HEK293T (cell line): ENCODE results near the gene FRMD4B.

Source experiments
- CTCF ChIA-PET: fragments of 350-600 bp; formaldehyde crosslinking; extraction: SDS; loops from one replicate; lab custom pipeline; 2021; ENCODE audit warnings: antibody characterized with exemption, inconsistent platforms; lab: Yijun Ruan, JAX
- POLR2A ChIA-PET: fragments of 350-600 bp; formaldehyde crosslinking; extraction: SDS; loops from one replicate; lab custom pipeline; 2020; ENCODE audit warnings: antibody characterized with exemption, inconsistent platforms; lab: Yijun Ruan, JAX
- DNase-seq: peaks from one replicate; pipeline ENCODE4 v3.0.0; 2012; ENCODE audit warnings: mixed read lengths; ENCODE audit errors: extremely low spot score
- ARNT ChIP-seq: fragments of 450-650 bp; IDR thresholded peaks from 2 replicates; pipeline ENCODE4 v1.6.1; 2017; ENCODE audit warnings: mild to moderate bottlenecking
- BHLHE40 ChIP-seq: fragments of 450-650 bp; IDR thresholded peaks from 2 replicates; pipeline ENCODE4 v1.6.1; 2016; ENCODE audit warnings: mild to moderate bottlenecking, moderate library complexity, borderline replicate concordance
- CTBP1 ChIP-seq: fragments of 450-650 bp; IDR thresholded peaks from 2 replicates; pipeline ENCODE4 v1.6.1; 2016; ENCODE audit warnings: borderline replicate concordance
- ELF4 ChIP-seq: fragments of 450-650 bp; IDR thresholded peaks from 2 replicates; pipeline ENCODE4 v1.6.1; 2017; ENCODE audit warnings: antibody characterized with exemption
- FOXA1 ChIP-seq: fragments of 450-650 bp; IDR thresholded peaks from 2 replicates; pipeline ENCODE4 v1.6.1; 2016; ENCODE audit warnings: mild to moderate bottlenecking
- FOXK2 ChIP-seq: fragments of 450-650 bp; IDR thresholded peaks from 2 replicates; pipeline ENCODE4 v1.6.1; 2016; ENCODE audit warnings: mild to moderate bottlenecking
- FOXM1 ChIP-seq: fragments of 450-650 bp; IDR thresholded peaks from 2 replicates; pipeline ENCODE4 v1.6.1; 2017; ENCODE audit warnings: mild to moderate bottlenecking, borderline replicate concordance
- HDGF ChIP-seq: fragments of 450-650 bp; IDR thresholded peaks from 2 replicates; pipeline ENCODE4 v1.6.1; 2017; ENCODE audit warnings: antibody characterized with exemption, borderline replicate concordance
- L3MBTL2 ChIP-seq: fragments of 450-650 bp; conservative IDR thresholded peaks from 2 replicates; pipeline ENCODE4 v1.6.1; 2016; ENCODE audit warnings: mild to moderate bottlenecking
- LEF1 ChIP-seq: fragments of 450-650 bp; IDR thresholded peaks from 2 replicates; pipeline ENCODE4 v1.6.1; 2017; ENCODE audit warnings: mild to moderate bottlenecking, borderline replicate concordance
- NFRKB ChIP-seq: fragments of 450-650 bp; IDR thresholded peaks from 2 replicates; pipeline ENCODE4 v1.6.1; 2016; ENCODE audit warnings: mild to moderate bottlenecking, moderate library complexity
- SP1 ChIP-seq: fragments of 450-650 bp; IDR thresholded peaks from 2 replicates; pipeline ENCODE4 v1.6.1; 2017
- SUZ12 ChIP-seq: fragments of 450-650 bp; IDR thresholded peaks from 2 replicates; pipeline ENCODE4 v1.6.1; 2016; ENCODE audit warnings: mild to moderate bottlenecking
- TARDBP ChIP-seq: fragments of 450-650 bp; IDR thresholded peaks from 2 replicates; pipeline ENCODE4 v1.6.1; 2016
- ZNF384 ChIP-seq: fragments of 450-650 bp; IDR thresholded peaks from 2 replicates; pipeline ENCODE4 v1.6.1; 2016
- TF ChIP-seq, protein P1 (sequence below): fragments of 450-650 bp; IDR thresholded peaks from 2 replicates; pipeline ENCODE4 v1.6.1; 2016

FRMD4B gene

DNA sequence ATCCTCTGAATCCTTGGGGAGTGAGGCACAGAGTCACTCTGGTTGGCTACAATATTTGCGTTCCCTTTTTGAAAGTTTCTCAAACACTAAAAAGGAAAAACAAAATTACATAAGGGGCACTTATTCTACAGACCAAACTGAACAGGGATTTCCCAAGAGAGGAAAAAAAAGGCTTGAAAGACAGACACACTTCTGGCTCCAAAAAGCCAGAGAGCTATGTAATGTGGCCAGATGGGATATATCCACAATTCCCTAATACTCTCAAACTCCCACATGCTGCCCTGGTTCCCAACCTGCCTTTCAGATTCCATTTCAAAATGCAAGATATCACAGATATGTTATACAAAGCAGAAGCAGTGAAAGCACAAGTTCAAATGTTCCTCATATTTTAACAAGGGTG lies 1.6 kb downstream of the FRMD4B start:
- no peak for DNase-seq
- ChIA-PET POLR2A (no interaction called here), CTCF (interaction anchor here (0.7 kb wide), 1 partner anchor 270 kb away, joined by 4 read pairs; no protein-coding TSS in a partner anchor)
- no peak for TF ChIP-seq HDGF

DNA sequence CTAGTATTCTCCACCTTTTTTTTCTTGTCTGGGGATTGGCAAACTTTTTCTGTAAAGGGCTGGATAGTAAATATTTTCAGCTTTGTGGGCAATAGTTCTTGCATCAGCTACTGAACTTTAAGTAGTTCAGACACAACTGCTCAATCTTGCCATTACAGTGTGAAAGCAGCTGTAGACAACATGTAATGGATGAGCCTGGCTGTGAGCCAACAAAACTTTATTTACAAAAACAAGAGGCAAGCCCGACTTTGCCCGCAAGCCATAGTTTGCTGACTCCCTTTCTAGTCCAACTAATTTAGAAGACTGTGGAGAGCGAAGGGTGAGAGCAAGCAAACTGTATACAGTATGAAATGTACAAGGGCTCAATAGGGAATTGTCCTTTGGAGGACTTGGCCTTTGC lies 6.2 kb downstream of the FRMD4B start:
- ChIA-PET POLR2A (no interaction called here), CTCF (interaction anchor here (1.0 kb wide), 1 partner anchor 30 kb away, joined by 4 read pairs; no protein-coding TSS in a partner anchor)
- DNase-seq, result no peak
- no peak for TF ChIP-seq LEF1
- no peak for TF ChIP-seq HDGF
- no peak for TF ChIP-seq NFRKB
- TF ChIP-seq SP1, result no peak

DNA sequence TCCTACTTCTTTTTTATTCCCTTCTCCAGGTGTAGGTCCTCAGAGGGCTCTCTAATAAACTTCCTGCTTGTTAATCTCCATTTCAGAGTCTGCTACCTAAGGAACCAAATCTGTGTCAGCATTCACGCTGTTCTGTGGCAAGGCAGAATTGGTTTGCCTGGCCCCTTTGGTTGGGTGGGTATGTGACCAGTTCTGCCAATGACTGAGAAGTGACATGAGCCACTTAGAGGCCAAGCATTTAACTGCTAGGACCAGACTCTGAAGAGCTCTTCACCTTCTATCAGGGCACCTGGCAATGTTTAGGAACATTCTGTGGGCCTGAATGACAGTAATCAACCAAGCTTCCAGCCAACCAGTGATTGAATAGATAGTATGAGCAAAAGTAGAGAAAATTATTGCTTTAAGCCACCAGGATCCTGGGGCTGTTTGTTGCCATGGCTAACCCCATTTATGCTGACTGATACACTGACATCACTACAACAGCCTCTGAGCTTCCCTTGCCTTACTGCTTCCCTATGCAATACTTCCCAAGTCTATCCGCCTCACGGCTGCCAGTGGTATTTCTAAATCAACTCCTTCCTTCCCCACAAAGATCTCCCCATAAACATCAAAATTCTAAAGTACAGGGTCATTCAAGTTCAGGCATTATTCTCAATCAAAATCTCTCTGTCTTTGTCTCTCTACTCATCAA lies 7.6 kb downstream of the FRMD4B start:
- TF ChIP-seq BHLHE40 (no peak), L3MBTL2 (no peak)
- no peak for DNase-seq
- ChIA-PET POLR2A (no interaction called here), CTCF (no interaction called here)

- ChIA-PET CTCF (no interaction called here), POLR2A (no interaction called here)
- no peak for DNase-seq
- no peak for TF ChIP-seq SP1
- TF ChIP-seq BHLHE40, result no peak
- TF ChIP-seq ZNF384, result no peak
- no peak for TF ChIP-seq HDGF
- no peak for TF ChIP-seq FOXK2
- TF ChIP-seq, protein P1, sequence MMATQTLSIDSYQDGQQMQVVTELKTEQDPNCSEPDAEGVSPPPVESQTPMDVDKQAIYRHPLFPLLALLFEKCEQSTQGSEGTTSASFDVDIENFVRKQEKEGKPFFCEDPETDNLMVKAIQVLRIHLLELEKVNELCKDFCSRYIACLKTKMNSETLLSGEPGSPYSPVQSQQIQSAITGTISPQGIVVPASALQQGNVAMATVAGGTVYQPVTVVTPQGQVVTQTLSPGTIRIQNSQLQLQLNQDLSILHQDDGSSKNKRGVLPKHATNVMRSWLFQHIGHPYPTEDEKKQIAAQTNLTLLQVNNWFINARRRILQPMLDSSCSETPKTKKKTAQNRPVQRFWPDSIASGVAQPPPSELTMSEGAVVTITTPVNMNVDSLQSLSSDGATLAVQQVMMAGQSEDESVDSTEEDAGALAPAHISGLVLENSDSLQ, result no peak
- TF ChIP-seq FOXM1, result no peak
- TF ChIP-seq ARNT, result no peak
- TF ChIP-seq SUZ12, result no peak
- no peak for TF ChIP-seq NFRKB
- TF ChIP-seq TARDBP, result no peak
- no peak for TF ChIP-seq FOXA1
- no peak for TF ChIP-seq CTBP1
Observed at GRCh38 chr3:69377262-69377661, 8.6 kb downstream of the FRMD4B start.

GRCh38 chr3:69376731-69377130 lies 9.2 kb downstream of the FRMD4B start:
- DNase-seq, result no peak
- POLR2A ChIA-PET, result no interaction called here
- TF ChIP-seq HDGF (no peak), SP1 (no peak), ZNF384 (no peak), L3MBTL2 (no peak), NFRKB (no peak), CTBP1 (no peak), FOXA1 (no peak), FOXK2 (no peak), TARDBP (no peak), SUZ12 (no peak), FOXM1 (no peak), LEF1 (no peak), ELF4 (no peak), BHLHE40 (no peak)
- TF ChIP-seq, protein P1, result no peak
- CTCF ChIA-PET, result interaction anchor here (1.1 kb wide), 1 partner anchor 9 kb away, joined by 3 read pairs; the partner anchor contains the start of gene FRMD4B

DNA sequence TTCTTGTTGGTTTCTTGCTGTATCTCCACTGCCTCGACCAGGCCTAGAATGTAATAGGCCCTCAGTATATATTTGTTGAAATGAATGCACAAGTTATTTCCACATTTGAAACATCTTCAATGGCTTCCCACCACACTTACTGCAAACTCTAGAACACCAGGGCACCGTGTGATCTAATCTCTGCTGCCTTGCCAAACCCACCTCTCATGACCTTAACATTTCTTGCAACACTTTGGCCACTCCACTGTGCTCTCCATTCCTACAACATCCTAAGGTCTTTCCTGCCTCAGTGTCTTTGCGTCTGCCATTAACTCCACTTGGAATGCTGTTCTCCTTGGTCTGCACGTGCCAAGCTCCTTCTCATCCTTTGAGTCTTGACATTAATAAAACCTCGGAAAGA lies 14.1 kb downstream of the FRMD4B start:
- DNase-seq, result no peak
- TF ChIP-seq SP1 (no peak), FOXA1 (no peak), FOXK2 (no peak), BHLHE40 (no peak), NFRKB (no peak), ARNT (no peak), HDGF (no peak), CTBP1 (no peak), ELF4 (no peak), L3MBTL2 (no peak), LEF1 (no peak), SUZ12 (no peak), TARDBP (no peak), ZNF384 (no peak), FOXM1 (no peak)
- TF ChIP-seq, protein P1, result no peak
- ChIA-PET POLR2A (no interaction called here), CTCF (interaction anchor here (1.0 kb wide), 1 partner anchor 66 kb away, joined by 3 read pairs; no protein-coding TSS in a partner anchor)

DNA sequence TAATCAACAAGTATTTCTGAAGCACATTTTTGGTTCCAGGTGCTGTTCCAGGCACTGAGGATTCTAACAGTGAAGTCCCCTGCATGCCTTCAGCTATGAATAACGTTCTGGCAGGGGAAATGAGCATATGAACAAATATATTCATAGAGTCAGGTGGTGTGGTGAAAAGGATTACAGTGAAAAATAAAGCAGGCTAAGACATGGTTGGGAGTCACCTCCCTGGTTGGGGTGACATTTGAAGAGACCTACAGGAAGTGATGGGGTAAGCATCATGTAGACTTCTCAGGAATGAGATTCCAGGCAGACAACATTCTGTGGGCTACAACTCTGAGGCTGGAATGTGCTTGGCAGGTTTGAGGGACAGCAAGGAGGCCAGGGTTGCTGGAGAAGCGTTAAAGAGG lies 15.0 kb downstream of the FRMD4B start:
- DNase-seq, result no peak
- TF ChIP-seq FOXK2 (no peak), FOXM1 (no peak), L3MBTL2 (no peak), FOXA1 (no peak), BHLHE40 (no peak), TARDBP (no peak), ZNF384 (no peak), HDGF (no peak), ELF4 (no peak), SUZ12 (no peak), CTBP1 (no peak), ARNT (no peak), LEF1 (no peak), NFRKB (no peak), SP1 (no peak)
- TF ChIP-seq, protein P1, result no peak
- CTCF ChIA-PET, result no interaction called here

More for the DNA sequence above, 15.0 kb downstream of the FRMD4B start:
- POLR2A ChIA-PET, result no interaction called here
